Caki2 (cell line): ENCODE data around the gene ETDC. TPM values are rescaled to one million over a fixed set of nuclear protein-coding genes. Genes with fewer than 3 reads are reported as not detected.

Experiments
- DNase-seq: peaks from one replicate; pipeline ENCODE4 v3.0.0-alpha.2; 2015; ENCODE audit warnings: low read depth
- in situ Hi-C: cut with HindIII; loops from 2 replicates; pipeline ENCODE4 v1.10.0; 2016; ENCODE audit warnings: low sequenced_read_pairs, low pct_unique_long_range_greater_than_20kb, mixed read lengths
- total RNA-seq: library from RNA; depleted of rRNA; stranded (reverse); fragments of >200 nt; shearing (Covaris generic); gene quantifications from 2 replicates; pipeline ENCODE4 v1.2.3, GENCODE V29; 2014; ENCODE audit warnings: low replicate concordance; rRNA removed

Gene ETDC
- total RNA-seq, 1 experiment from 2014 or later: not detected

DNA sequence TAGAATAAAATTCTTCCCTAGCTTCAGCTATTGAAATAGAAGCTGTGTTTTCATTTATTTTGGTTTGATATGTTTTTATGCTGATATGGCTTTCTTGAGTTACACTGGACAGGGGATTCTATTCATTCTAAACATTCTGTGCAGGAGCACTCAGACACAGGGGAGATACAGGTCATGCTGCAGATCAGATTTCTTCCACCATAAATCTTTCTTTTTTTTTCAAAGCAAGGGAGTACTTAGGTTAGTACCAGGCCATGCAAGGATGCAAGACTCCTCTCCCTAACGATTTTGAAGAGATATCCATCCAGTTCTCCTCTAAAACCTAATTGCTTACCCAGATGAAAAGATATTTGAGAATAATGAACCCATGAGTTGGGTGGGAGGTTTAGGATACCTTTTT, 21.4 kb downstream of the ETDC start:
- in situ Hi-C loops: no loop called here
- no peak for DNase-seq

GRCh38 chrX:135331525-135331924, 22.2 kb downstream of the ETDC start:
- in situ Hi-C loops: no loop called here
- DNase-seq: no peak

DNA sequence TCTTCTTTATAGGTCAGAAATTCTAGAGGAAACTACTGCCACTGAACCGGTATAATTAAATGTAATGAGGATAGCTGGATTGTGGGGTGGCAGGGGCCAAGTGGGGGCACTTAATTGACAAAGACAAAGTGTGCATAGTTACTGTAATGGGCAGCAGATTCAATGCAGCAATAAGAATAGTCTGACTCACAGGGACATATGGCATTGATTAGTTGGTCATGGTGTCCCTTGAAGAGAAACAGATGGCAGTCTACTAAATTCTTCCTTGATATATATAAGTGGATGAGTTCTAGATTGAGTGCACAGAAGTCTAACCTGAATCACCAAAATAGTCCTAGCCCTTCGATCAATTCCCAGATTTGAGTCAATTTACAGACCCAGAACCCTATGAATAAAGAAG, 31.6 kb downstream of the ETDC start:
- no peak for DNase-seq
- in situ Hi-C loops: no loop called here

DNA sequence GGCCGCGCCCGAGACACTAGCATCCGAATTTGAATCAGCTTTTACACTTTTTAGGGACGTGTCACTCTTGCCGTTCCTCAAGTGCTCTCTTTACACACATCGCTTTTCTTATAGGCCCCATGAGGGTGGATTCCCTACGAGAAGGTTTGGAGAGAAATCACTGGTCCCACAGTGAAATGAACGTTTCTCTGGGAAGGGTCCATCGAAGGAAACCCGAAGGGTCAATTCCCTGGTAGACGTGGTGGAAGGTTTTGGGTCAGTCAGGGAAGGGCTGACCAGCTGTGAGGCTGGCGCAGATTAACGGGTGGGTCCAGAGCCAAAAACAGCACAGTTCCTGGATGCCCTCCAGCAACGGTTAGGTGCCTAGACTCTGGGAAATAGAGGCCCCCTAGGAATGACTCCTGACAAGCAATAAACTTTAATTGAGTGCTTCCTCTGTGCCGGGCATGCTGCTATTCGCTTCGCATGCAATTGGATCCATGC, 35.9 kb downstream of the ETDC start:
- DNase-seq: no peak
- in situ Hi-C loops: no loop called here

- DNase-seq: no peak
- in situ Hi-C loops: no loop called here
Observed at GRCh38 chrX:135346975-135347374, 37.7 kb downstream of the ETDC start.

- in situ Hi-C loops: no loop called here
- DNase-seq: no peak
Observed at GRCh38 chrX:135347381-135348016, 38.2 kb downstream of the ETDC start.

DNA sequence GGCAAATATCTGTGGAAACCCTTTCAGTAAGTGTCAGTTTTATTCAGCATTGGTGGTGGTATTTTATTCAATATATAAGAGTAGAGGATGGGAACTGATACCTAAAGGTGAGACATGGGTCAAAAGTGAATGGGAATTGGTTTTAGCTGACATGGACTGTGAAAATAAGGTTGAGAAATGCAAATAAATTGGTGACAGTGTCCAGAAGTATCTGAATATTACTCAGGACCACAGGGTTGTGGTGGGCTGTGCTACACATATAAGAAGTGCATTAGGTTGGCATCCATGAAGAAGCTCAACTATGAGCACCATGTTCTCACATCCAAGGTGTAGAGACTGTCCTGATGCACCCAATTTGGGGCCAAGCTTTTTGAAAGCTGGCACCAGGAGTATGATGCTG, 45.0 kb downstream of the ETDC start:
- no peak for DNase-seq
- in situ Hi-C loops: no loop called here

Other genes starting within 250 kb of the ETDC start
- gene SMIM10L2B, start 210.8 kb upstream of the ETDC start, total RNA-seq: 2.1 and 3.5 TPM in 2 replicates
- gene ETDB, start 189.0 kb upstream of the ETDC start, total RNA-seq: not detected in 2 replicates
- gene CT55, start 138.1 kb upstream of the ETDC start, total RNA-seq: not detected in 2 replicates
- gene ETDA, start 57.4 kb upstream of the ETDC start, total RNA-seq: not detected in 2 replicates
- 2.6 and 3.3 TPM in 2 replicates for gene ZNF75D, start 34.6 kb downstream of the ETDC start, total RNA-seq
- 1.5 and 1.8 TPM in 2 replicates for gene ZNF449, start 35.3 kb downstream of the ETDC start, total RNA-seq
- gene SMIM10L2A, start 112.5 kb downstream of the ETDC start, total RNA-seq: 1.3 and 1.4 TPM in 2 replicates
- 3.7 and 7.7 TPM in 2 replicates for gene INTS6L, start 211.2 kb downstream of the ETDC start, total RNA-seq